Endothelial cell of umbilical vein (primary cell): ENCODE data around the gene CDR2L. TPM values are rescaled to one million over a fixed set of nuclear protein-coding genes. Genes with fewer than 3 reads are reported as not detected.

Source experiments
- BruUV-seq: library from RNA; stranded (reverse); fragments of 400-500 nt; replicated peaks from 2 replicates; lab custom pipeline; 2021; lab: Mats Ljungman, UMichigan
- CTCF ChIA-PET: fragments of 300-600, 350-600 bp; sonication (Branson Sonifier 250); formaldehyde crosslinking; loops from one replicate; lab custom pipeline; 2021; ENCODE audit warnings: antibody characterized with exemption, inconsistent platforms; lab: Charles Lee
- POLR2A ChIA-PET: fragments of 300-600, 350-600 bp; sonication (Branson Sonifier 250); formaldehyde crosslinking; loops from one replicate; lab custom pipeline; 2021; ENCODE audit warnings: antibody characterized with exemption, inconsistent platforms; lab: Charles Lee
- DNase-seq: peaks from one replicate; pipeline ENCODE4 v3.0.0-alpha.2; 2011; ENCODE audit warnings: low read depth, low spot score
- FAIRE-seq: peaks from 2 replicates; lab custom pipeline; 2011; peaks lifted over from hg19 to GRCh38; lab: Jason Lieb, UNC
- H2AFZ ChIP-seq: 2 replicates; pipeline ENCODE4 v1.6.0; 2012; ENCODE audit warnings: low read depth, low read length, control low read depth, inconsistent platforms
- H3K27ac ChIP-seq: 2 replicates; pipeline ENCODE4 v1.5.1; 2011; ENCODE audit warnings: low read depth, mild to moderate bottlenecking, control low read depth, low read length, moderate library complexity; ENCODE audit not compliant: insufficient read depth
- H3K27me3 ChIP-seq, 2 experiments: 2 replicates each; pipeline versions ENCODE4 v1.6.0 to v1.6.1; 2011; ENCODE audit warnings: low read length in 2 of 2, mixed read lengths in 1 of 2; ENCODE audit not compliant: control insufficient read depth in 2 of 2, insufficient read depth in 2 of 2
- H3K36me3 ChIP-seq, 2 experiments: 2 replicates in 1 of 2; 3 replicates in 1 of 2; pipeline ENCODE4 v1.5.1; 2011; ENCODE audit warnings: low read length in 2 of 2, mild to moderate bottlenecking in 1 of 2, moderate library complexity in 1 of 2; ENCODE audit not compliant: control insufficient read depth in 2 of 2, insufficient read depth in 2 of 2; ENCODE audit errors: extremely low read depth in 1 of 2
- H3K4me1 ChIP-seq: 3 replicates; pipeline ENCODE4 v1.5.1; 2011; ENCODE audit warnings: mild to moderate bottlenecking, low read length; ENCODE audit not compliant: control insufficient read depth, insufficient read depth; ENCODE audit errors: extremely low read depth
- H3K4me2 ChIP-seq: 2 replicates; pipeline ENCODE4 v1.6.1; 2011; ENCODE audit warnings: low read length, control low read depth, mixed read lengths; ENCODE audit not compliant: insufficient read depth
- H3K4me3 ChIP-seq, 3 experiments: fragments of 200-600 bp in 1 of 3; sonication (generic), shearing (Covaris generic) in 1 of 3; replicated peaks in 1 of 3; 2 replicates each; pipeline ENCODE4 v1.5.1; 2011 to 2016; ENCODE audit warnings: control low read depth in 3 of 3, low read length in 3 of 3, mild to moderate bottlenecking in 2 of 3, inconsistent platforms in 1 of 3, low read depth in 1 of 3, moderate library complexity in 1 of 3; ENCODE audit not compliant: insufficient read depth in 1 of 3
- H3K79me2 ChIP-seq: 2 replicates; pipeline ENCODE4 v1.6.0; 2012; ENCODE audit warnings: low read length, inconsistent platforms; ENCODE audit not compliant: control insufficient read depth, insufficient read depth
- H3K9ac ChIP-seq: replicated peaks from 2 replicates; pipeline ENCODE3; 2011; ENCODE audit warnings: low read length, control low read depth; ENCODE audit not compliant: insufficient read depth; ENCODE audit errors: extremely low read depth
- H3K9me1 ChIP-seq: replicated peaks from 3 replicates; pipeline ENCODE4 v1.6.0; 2011; ENCODE audit warnings: mild to moderate bottlenecking, low read length; ENCODE audit not compliant: control insufficient read depth, insufficient read depth; ENCODE audit errors: extremely low read depth
- H3K9me3 ChIP-seq: replicated peaks from 2 replicates; pipeline ENCODE4 v1.5.1; 2012; ENCODE audit warnings: low read length, inconsistent platforms; ENCODE audit not compliant: control insufficient read depth, insufficient read depth
- H4K20me1 ChIP-seq: replicated peaks from 2 replicates; pipeline ENCODE3; 2011; ENCODE audit warnings: mild to moderate bottlenecking, low read length; ENCODE audit not compliant: control insufficient read depth, insufficient read depth; ENCODE audit errors: extremely low read depth
- CTCF ChIP-seq, 2 donors: IDR thresholded peaks; 1 replicate in 1 of 2; 2 replicates in 1 of 2; pipeline ENCODE4 v1.5.1; 2011; ENCODE audit warnings: low read length in 2 of 2, mild to moderate bottlenecking in 2 of 2, moderate library complexity in 2 of 2, control low read depth in 1 of 2, inconsistent platforms in 1 of 2, low read depth in 1 of 2; ENCODE audit not compliant: insufficient read depth in 1 of 2; ENCODE audit errors: extremely low read depth in 1 of 2
- EZH2 ChIP-seq: IDR thresholded peaks from 2 replicates; pipeline ENCODE4 v1.6.1; 2012; ENCODE audit warnings: borderline replicate concordance, low read depth, mild to moderate bottlenecking, moderate library complexity, low read length, inconsistent platforms; ENCODE audit not compliant: severe bottlenecking
- FOS ChIP-seq: IDR thresholded peaks from 2 replicates; pipeline ENCODE4 v1.6.1; 2011; ENCODE audit warnings: mild to moderate bottlenecking, low read length, moderate library complexity, borderline replicate concordance; ENCODE audit not compliant: insufficient read depth
- GATA2 ChIP-seq: IDR thresholded peaks from 2 replicates; pipeline ENCODE4 v1.7.0; 2011; ENCODE audit warnings: low read depth, mild to moderate bottlenecking, moderate library complexity, mixed read lengths, low read length; ENCODE audit not compliant: insufficient read length, insufficient read depth
- JUN ChIP-seq: IDR thresholded peaks from 2 replicates; pipeline ENCODE4 v1.6.1; 2011; ENCODE audit warnings: borderline replicate concordance, low read depth; ENCODE audit not compliant: insufficient read length, insufficient read depth
- MAX ChIP-seq: IDR thresholded peaks from 2 replicates; pipeline ENCODE4 v1.6.1; 2011; ENCODE audit not compliant: insufficient read depth, insufficient read length
- MYC ChIP-seq: IDR thresholded peaks from one replicate; pipeline ENCODE4 v1.6.1; 2011; ENCODE audit warnings: mild to moderate bottlenecking, low read depth, low read length
- POLR2A ChIP-seq: IDR thresholded peaks from 2 replicates; pipeline ENCODE4 v1.6.1; 2012; ENCODE audit warnings: low read depth, mild to moderate bottlenecking, control low read depth, low read length
- POLR2AphosphoS5 ChIP-seq: IDR thresholded peaks from 2 replicates; pipeline ENCODE4 v1.6.1; 2012; ENCODE audit warnings: low read depth, mild to moderate bottlenecking, control low read depth, low read length, moderate library complexity; ENCODE audit not compliant: insufficient read depth
- dilution Hi-C: fragments of 300-500 bp; cut with MboI; formaldehyde crosslinking; loops from one replicate; pipeline ENCODE4 v1.15.0; 2019; ENCODE audit warnings: low sequenced_read_pairs; ENCODE audit not compliant: extremely low pct_ligation_motif_present
- intact Hi-C: fragments of 100-400 bp; cut with micrococcal nuclease; formaldehyde crosslinking; loops from one replicate; pipeline ENCODE4 v1.10.0; 2022
- polyA plus RNA-seq, 4 experiments: library from polyadenylated mRNA; depleted of rRNA in 3 of 4; stranded (reverse) in 3 of 4; unstranded in 1 of 4; fragments of >200 nt; gene quantifications; 2 replicates each; pipeline versions ENCODE4 v1.2.1 to v1.2.3, GENCODE V29; 2011 to 2012; ENCODE audit warnings: missing spikeins in 1 of 4
- total RNA-seq: library from RNA; stranded (reverse); gene quantifications from 2 replicates; pipeline ENCODE4 v1.2.3, GENCODE V29; 2021

Gene CDR2L
- total and polyA plus RNA-seq, 2 donors (not counting 3 experiments of a cell fraction or from before 2014, with no cell fraction given): 22.2 to 34.9 TPM

DNA sequence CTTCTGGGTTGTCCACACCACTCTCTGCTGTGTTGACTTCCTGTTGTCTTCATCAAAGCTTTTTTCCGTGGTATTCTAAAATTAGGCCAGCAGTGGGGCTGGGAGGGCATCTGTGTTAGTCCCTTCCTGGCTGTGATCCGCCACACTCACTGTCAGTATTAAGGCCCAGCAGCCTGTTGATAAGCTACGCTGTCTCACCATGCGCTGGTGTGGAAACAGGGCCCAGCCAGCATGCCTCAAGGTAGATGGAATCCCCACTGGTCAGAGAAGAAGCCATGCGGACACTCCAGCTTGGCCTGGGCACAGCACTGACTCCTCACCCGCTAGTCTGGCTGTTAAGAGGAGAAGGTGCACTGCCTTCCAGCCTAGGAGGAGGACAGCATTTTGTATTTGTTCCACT, 11.4 kb downstream of the CDR2L start:
- Histone ChIP-seq H3K4me3 (no peak overlapping the region), H4K20me1 (no peaks in the 10 kb centered on the region), H3K9ac (no peak overlapping the region), H3K4me1 (no peaks in the 10 kb centered on the region), H3K27me3 (no peaks in the 10 kb centered on the region), H3K4me2 (no peak overlapping the region), H2AFZ (no peak overlapping the region), H3K79me2 (peaks cover 4% of the 10 kb centered on the region), H3K9me3 (no peaks in the 10 kb centered on the region), H3K36me3 (peaks cover 0 to 32% of the 10 kb centered on the region in 2 experiments), H3K27ac (no peak overlapping the region), H3K9me1 (no peaks in the 10 kb centered on the region)
- ChIA-PET CTCF (interaction anchor here (1.8 to 2.3 kb wide), 3 partner anchors 14 to 41 kb away, joined by 7 to 11 read pairs (median 8); partner anchors contain the start of gene MRPL58), POLR2A (no interaction called here)
- DNase-seq (no peak), FAIRE-seq (no peak)
- no peak for TF ChIP-seq FOS
- TF ChIP-seq MYC: no peak
- TF ChIP-seq EZH2: no peak
- TF ChIP-seq POLR2AphosphoS5: no peak
- TF ChIP-seq POLR2A: no peak
- no peak for TF ChIP-seq CTCF (IDR thresholded peaks at IDR 0.05; ENCODE audit: extremely low read depth in 1 of 2, insufficient read depth in 1 of 2, low read depth in 1 of 2, low read length in 2 of 2)
- no peak for TF ChIP-seq JUN
- no peak for TF ChIP-seq GATA2
- no peak for TF ChIP-seq MAX
- intact Hi-C loops (no loop called here), dilution Hi-C loops (no loop called here)
- BruUV-seq: no TSS peak
